Effector memory CD4-positive, alpha-beta T cell (primary cell): Measurements from ENCODE around the gene C11orf86.

Experiments used
- DNase-seq, 3 donors: peaks; one replicate each; pipeline ENCODE4 v3.0.0-alpha.2; 2020
- H3K27ac ChIP-seq: 2 replicates; pipeline ENCODE4 v1.7.0; 2013; ENCODE audit warnings: mild to moderate bottlenecking, low read length, moderate library complexity; ENCODE audit not compliant: insufficient read depth, poor library complexity, severe bottlenecking
- H3K27me3 ChIP-seq: replicated peaks from 2 replicates; pipeline ENCODE4 v1.7.0; 2013; ENCODE audit warnings: mild to moderate bottlenecking, low read length; ENCODE audit not compliant: insufficient read depth, control insufficient read depth, poor library complexity, severe bottlenecking
- H3K36me3 ChIP-seq: 2 replicates; pipeline ENCODE4 v1.7.0; 2013; ENCODE audit warnings: mild to moderate bottlenecking, low read length, moderate library complexity; ENCODE audit not compliant: control insufficient read depth, insufficient read depth
- H3K4me1 ChIP-seq: 2 replicates; pipeline ENCODE4 v1.7.0; 2013; ENCODE audit warnings: low read length, mild to moderate bottlenecking; ENCODE audit not compliant: control insufficient read depth, insufficient read depth, poor library complexity, severe bottlenecking
- H3K4me3 ChIP-seq: 2 replicates; pipeline ENCODE4 v1.7.0; 2013; ENCODE audit warnings: low read length, low read depth, mild to moderate bottlenecking; ENCODE audit not compliant: insufficient read depth, poor library complexity, severe bottlenecking
- H3K9me3 ChIP-seq: 2 replicates; pipeline ENCODE4 v1.7.0; 2013; ENCODE audit warnings: mild to moderate bottlenecking, low read length, moderate library complexity; ENCODE audit not compliant: control insufficient read depth

C11orf86 gene

GRCh38 chr11:67022961-67023956, 48.2 kb downstream of the C11orf86 start, which contains the start of gene SYT12:
Gene SYT12 (plus strand): TSS chr11:67023134. CDS start chr11:67030145, 7,011 bp downstream.
- Histone ChIP-seq H3K9me3 (no peaks in the 10 kb centered on the region), H3K4me3 (peak within 1 kb of the TSS; percentile 55), H3K4me1 (peaks cover 28% of the 10 kb centered on the region), H3K27me3 (peaks cover 23% of the 10 kb centered on the region), H3K27ac (no peak within 1 kb of the TSS), H3K36me3 (no peaks in the 10 kb centered on the region)
- no peak for DNase-seq

GRCh38 chr11:67023957-67024353, 48.9 kb downstream of the C11orf86 start:
- no peak for DNase-seq
- Histone ChIP-seq H3K27me3 (peaks cover 23% of the 10 kb centered on the region), H3K4me1 (peaks cover 28% of the 10 kb centered on the region), H3K9me3 (no peaks in the 10 kb centered on the region), H3K4me3 (peak overlapping the region; percentile 55), H3K27ac (no peak overlapping the region), H3K36me3 (no peaks in the 10 kb centered on the region)

- peak; percentile 20 to 37 (median 27) for DNase-seq
- peaks cover 28% of the 10 kb centered on the region for H3K4me1 ChIP-seq
- H3K27ac ChIP-seq, result no peak overlapping the region
- peaks cover 23% of the 10 kb centered on the region for H3K27me3 ChIP-seq
- H3K4me3 ChIP-seq, result no peak overlapping the region
- H3K36me3 ChIP-seq, result no peaks in the 10 kb centered on the region
- no peaks in the 10 kb centered on the region for H3K9me3 ChIP-seq
Observed at GRCh38 chr11:67024410-67024809, 49.3 kb downstream of the C11orf86 start.

GRCh38 chr11:67024966-67025365, 49.9 kb downstream of the C11orf86 start:
- H3K27me3 ChIP-seq, result peaks cover 23% of the 10 kb centered on the region
- H3K4me1 ChIP-seq, result peaks cover 28% of the 10 kb centered on the region
- no peak overlapping the region for H3K4me3 ChIP-seq
- DNase-seq, result no peak
- H3K9me3 ChIP-seq, result no peaks in the 10 kb centered on the region
- no peak overlapping the region for H3K27ac ChIP-seq
- H3K36me3 ChIP-seq, result no peaks in the 10 kb centered on the region

- no peaks in the 10 kb centered on the region for H3K36me3 ChIP-seq
- no peak for DNase-seq
- no peak overlapping the region for H3K4me3 ChIP-seq
- H3K4me1 ChIP-seq, result peaks cover 28% of the 10 kb centered on the region
- no peak overlapping the region for H3K27ac ChIP-seq
- no peaks in the 10 kb centered on the region for H3K9me3 ChIP-seq
- peaks cover 23% of the 10 kb centered on the region for H3K27me3 ChIP-seq
Observed at GRCh38 chr11:67025750-67026149, 50.6 kb downstream of the C11orf86 start.
